ENCODE data around the gene SLC10A1.

DNA sequence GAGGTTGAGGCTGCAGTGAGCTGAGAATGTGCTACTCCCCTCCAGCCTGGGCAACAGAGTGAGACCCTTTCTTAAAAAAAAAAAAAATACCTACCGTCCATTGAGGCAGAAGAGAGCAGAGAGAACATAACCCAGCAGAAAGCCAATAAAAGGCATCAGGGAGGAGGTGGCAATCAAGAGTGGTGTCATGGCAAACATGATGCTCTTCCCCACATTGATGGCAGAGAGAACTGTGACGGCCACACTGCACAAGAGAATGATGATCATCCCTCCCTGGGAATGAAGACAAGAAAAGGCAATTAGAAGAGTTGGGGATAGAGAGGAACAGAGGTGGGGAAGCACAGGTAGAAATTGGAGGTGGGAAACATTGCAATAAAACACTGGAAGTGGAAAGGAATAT, 18.0 kb downstream of the SLC10A1 start:
- TF ChIP-seq POLR2AphosphoS5 (IDR thresholded peaks at IDR 0.05; ENCODE audit: low read depth, low read length), result no peak
- no peak for TF ChIP-seq TAF1 (IDR thresholded peaks at IDR 0.05; ENCODE audit: borderline replicate concordance, insufficient read depth, low read length)
- no peak for TF ChIP-seq SIN3A (IDR thresholded peaks at IDR 0.05; ENCODE audit: borderline replicate concordance, insufficient read depth, low read length)
- TF ChIP-seq, protein P1, sequence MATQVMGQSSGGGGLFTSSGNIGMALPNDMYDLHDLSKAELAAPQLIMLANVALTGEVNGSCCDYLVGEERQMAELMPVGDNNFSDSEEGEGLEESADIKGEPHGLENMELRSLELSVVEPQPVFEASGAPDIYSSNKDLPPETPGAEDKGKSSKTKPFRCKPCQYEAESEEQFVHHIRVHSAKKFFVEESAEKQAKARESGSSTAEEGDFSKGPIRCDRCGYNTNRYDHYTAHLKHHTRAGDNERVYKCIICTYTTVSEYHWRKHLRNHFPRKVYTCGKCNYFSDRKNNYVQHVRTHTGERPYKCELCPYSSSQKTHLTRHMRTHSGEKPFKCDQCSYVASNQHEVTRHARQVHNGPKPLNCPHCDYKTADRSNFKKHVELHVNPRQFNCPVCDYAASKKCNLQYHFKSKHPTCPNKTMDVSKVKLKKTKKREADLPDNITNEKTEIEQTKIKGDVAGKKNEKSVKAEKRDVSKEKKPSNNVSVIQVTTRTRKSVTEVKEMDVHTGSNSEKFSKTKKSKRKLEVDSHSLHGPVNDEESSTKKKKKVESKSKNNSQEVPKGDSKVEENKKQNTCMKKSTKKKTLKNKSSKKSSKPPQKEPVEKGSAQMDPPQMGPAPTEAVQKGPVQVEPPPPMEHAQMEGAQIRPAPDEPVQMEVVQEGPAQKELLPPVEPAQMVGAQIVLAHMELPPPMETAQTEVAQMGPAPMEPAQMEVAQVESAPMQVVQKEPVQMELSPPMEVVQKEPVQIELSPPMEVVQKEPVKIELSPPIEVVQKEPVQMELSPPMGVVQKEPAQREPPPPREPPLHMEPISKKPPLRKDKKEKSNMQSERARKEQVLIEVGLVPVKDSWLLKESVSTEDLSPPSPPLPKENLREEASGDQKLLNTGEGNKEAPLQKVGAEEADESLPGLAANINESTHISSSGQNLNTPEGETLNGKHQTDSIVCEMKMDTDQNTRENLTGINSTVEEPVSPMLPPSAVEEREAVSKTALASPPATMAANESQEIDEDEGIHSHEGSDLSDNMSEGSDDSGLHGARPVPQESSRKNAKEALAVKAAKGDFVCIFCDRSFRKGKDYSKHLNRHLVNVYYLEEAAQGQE (IDR thresholded peaks at IDR 0.05; ENCODE audit: insufficient read depth in 1 of 2, low read depth in 2 of 2, low read length in 2 of 2), result no peak
